HG02981 (cell line): Measurements from ENCODE around the gene INPP5A.
A peak's percentile ranks its signal among the peaks of the same experiment; 100 is the strongest.
"Not testable (repeated sequence)": the region's sequence is repeated elsewhere in the genome, so short reads cannot be mapped to it uniquely, and the experiment has no call there.

Source experiments
- ATAC-seq: cut with Tn5 transposase; IDR thresholded peaks from one replicate; pipeline ENCODE4 v1.9.1; 2021; ENCODE audit warnings: mild to moderate bottlenecking, moderate library complexity; ENCODE audit not compliant: unreplicated experiment

The INPP5A gene

DNA sequence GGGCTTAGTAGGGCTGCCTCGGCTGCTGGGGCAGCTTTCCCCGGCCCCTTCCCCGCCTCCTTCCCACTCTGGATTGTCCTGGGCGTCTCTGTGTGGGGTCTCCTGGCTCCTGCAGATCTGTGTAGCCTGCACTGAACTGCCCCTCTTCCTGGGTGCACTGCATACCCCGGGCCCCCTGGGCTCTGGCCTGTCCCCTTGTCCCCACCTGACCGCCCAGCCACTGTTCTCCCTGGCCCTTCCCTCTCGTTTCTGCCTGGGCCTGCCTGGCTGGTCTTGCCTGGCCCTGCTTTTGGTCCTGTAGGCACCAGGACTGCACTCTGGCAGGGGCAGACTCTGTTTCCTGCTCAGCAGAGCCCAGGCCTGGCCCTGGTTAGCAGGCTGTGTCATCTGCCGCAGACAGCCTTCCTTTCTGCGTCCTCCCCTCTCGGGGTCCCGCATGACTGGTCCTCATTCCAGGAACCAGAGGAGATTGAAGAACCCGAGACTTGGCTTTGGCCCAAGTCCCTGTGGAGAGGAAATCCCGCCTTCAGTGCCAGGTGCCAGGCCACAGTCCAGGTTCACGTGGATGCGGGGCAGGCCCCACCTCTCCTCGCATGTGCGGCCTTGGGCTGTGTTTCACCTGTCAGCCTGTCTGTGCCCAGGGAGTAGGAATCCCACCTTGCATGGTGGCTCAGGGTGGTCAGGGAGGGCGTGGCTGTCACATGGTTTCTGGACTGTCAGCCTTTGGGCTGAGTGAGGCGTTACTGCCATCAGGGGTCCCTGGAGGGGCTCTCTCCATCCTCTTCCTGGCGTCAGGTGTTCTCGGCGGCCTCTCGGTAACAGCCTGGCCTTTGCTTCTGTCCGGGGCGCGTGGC, 9.2 kb downstream of the INPP5A start:
- ATAC-seq: no peak

DNA sequence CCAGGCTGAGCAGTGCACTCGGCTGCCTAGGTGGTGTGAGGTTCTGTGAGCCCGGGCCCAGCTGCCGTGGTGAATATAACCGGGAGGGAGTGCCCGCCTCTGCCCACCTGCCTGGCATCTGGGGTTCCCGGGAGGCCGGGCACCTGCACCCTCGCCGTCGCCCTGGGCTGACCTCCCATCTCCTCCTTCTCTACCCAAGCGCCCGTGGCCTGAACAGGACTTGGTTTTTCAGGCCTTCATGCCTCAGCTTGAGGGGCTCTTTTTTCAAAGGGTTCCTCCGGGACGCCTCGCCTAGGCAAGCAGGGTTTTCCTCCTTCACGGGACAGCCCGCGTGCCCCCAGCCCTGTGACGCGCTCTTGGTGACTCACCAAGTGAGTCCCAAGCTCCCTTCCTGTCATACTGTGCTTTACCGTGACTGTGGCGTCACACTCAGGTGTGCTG, 9.9 kb downstream of the INPP5A start:
- ATAC-seq: no peak

DNA sequence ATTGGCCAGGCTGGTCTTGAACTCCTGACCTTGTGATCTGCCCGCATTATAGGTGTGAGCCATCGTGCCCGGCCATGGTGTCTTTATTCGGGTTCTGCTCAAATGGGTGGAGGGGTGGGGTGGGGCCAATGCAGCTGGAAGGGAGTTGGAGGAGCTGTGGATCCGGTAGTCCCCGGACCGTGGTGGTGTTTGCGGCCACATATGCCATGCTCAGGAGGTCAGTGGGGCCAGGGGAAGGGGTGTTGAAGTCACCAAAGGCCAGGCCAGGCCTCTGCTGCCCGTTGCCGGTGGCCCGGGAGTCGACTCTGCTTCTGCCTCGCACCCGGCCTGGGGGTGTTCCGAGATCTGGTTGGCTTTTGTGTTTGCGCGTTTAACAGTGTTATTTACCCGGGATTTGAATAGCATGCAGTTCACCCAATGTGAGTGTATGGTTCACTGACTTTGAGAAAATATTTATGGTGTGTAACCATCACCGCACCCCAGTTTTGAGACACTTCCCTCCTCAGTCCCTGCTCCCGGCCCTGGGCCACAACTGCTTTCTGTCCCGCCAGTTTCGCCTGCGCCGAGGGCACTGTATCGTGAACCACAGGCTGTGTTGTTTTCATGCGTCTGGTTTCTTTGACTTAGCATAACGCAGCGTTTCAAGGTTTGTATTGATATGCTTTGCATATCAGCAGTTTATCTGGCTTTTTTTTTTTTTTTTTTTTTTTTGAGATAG, 10.7 kb downstream of the INPP5A start:
- no peak for ATAC-seq

DNA sequence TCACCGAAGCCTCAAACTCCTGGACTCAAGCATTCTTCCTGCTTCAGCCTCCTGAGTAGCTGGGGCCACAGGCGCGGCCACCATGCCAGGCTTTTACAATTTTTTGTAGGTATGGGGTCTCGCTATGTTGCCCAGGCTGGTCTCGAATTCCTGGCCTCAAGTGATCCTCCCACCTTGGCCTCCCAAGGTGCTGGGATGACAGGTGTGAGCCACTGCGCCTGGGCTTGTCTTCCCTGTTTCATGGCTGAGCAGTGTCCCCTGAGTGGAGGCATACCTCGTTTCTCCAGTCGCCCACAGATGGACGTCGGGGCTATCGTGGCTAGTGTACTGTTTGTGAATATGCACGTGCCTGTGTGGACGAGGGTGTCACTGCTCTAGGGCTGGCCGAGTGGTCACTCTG, 11.3 kb downstream of the INPP5A start:
- ATAC-seq: no peak

DNA sequence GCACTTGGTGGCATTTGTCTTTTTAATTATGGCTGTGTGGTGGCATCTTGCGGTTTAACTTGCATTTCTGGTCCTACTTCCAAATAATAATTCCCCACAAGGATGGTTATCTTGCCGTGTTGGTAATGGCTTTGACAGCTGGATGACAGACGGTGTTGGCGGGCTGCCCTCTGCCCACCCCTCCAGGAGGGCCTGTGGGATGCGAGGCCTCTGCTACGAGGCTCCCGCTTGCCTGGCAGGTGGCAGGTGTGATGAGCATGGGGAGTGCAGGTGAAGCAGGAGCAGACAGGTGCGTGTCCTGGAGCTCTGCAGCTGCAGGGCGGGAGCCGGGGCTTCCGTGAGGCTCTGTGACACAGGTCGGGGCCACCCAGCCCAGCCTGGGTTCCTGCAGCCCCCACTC, 11.8 kb downstream of the INPP5A start:
- ATAC-seq: no peak

DNA sequence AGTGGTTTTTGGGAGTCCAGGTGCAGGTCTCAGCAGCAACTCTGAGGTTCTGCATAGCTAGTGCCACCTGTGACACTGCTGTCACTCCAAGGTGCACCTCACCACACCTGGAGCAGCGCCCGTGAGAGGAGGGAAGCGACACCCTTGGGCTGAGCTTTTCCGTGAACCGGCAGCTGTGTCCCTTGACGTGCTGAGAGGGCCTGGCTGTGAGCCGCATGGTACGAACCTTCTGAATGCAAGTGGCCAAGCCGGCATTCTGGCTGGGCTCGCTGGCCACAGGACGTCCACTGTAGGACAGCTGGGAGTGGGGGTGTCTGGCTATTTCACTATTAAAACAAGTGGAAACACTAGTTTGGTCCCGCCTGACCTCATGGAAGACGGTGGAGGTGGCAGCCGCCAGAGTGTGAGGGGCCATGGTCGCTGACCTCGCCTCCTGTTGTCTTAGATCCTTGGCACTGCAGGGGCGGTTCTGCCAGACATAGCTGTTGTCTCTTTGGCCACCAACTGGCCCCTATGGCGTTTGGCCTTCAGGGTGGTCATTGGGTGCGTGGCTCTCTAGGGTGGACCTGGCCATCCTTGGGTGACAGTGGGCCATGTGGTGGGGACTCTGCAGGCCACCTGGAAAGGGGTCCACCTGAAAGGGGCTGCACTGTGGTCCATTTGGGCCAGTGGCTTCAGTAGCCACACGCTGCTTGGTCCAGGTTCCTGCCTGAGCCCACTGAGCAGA, 12.9 kb downstream of the INPP5A start:
- ATAC-seq: no peak

DNA sequence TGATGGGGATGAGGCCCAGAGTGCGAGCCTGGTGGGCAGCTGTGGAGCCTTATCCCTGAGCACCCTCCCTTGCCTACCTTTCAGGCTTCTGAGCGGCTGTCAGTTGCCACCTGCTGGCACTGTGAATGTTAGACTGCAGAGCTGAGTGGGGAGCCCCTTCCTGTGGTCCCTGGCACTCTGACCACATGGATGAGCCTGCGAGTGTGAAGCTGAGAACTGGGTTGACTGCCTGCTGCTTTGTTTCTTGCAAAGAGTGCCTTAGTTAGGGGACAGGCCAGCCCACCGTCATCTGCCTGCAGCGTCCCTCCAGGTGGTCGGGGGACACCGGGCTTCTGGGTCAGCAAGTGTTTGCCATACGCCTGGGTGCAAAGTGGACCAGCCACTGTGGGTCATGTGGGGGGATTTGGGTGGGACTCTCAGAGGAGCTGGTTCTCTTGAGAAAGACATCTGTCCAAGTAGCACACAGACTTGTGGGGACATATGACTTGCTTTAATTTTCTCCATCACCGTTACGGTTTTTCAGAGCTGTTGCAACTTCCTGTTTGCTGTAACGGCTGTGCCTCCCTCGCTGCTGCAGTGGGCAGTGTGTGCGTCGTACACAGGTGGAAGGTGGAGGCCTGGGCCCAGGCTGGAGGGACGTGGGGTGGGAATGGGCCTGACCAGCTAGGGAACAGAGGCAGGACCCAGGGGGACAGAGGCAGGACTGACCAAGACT, 13.7 kb downstream of the INPP5A start:
- peak; percentile 49 for ATAC-seq

DNA sequence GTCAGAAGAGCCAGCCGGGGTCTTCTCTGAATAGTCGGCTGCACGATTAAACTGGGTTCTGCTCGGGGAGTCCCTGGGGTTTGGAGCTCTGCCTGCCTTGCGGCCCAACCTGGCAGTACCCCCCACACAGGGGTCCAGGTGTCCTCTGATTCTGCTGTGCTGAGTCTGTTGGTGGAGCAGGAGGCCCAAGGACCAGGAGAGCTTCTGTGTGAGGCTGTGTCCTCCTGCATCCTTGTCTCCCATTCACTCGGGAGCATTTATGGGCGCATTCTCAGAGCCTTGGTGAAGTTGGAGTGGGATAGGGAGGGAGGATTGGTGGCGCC, 14.2 kb downstream of the INPP5A start:
- ATAC-seq: peak; percentile 2

DNA sequence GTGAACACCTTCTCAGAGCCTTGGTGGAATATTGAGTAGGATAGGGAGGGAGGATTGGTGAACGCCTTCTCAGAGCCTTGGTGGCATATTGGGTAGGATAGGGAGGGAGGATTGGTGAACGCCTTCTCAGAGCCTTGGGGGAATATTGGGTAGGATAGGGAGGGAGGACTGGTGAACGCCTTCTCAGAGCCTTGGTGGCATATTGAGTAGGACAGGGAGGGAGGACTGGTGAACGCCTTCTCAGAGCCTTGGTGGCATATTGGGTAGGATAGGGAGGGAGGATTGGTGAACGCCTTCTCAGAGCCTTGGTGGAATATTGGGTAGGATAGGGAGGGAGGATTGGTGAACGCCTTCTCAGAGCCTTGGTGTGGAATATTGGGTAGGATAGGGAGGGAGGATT, 15.0 kb downstream of the INPP5A start:
- not testable (repeated sequence) for ATAC-seq

DNA sequence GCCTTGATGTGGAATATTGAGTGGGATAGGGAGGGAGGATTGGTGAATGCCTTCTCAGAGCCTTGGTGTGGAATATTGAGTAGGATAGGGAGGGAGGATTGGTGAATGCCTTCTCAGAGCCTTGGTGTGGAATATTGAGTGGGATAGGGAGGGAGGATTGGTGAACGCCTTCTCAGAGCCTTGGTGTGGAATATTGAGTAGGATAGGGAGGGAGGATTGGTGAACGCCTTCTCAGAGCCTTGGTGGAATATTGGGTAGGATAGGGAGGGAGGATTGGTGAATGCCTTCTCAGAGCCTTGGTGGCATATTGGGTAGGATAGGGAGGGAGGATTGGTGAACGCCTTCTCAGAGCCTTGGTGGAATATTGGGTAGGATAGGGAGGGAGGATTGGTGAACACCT, 16.0 kb downstream of the INPP5A start:
- ATAC-seq: not testable (repeated sequence)

DNA sequence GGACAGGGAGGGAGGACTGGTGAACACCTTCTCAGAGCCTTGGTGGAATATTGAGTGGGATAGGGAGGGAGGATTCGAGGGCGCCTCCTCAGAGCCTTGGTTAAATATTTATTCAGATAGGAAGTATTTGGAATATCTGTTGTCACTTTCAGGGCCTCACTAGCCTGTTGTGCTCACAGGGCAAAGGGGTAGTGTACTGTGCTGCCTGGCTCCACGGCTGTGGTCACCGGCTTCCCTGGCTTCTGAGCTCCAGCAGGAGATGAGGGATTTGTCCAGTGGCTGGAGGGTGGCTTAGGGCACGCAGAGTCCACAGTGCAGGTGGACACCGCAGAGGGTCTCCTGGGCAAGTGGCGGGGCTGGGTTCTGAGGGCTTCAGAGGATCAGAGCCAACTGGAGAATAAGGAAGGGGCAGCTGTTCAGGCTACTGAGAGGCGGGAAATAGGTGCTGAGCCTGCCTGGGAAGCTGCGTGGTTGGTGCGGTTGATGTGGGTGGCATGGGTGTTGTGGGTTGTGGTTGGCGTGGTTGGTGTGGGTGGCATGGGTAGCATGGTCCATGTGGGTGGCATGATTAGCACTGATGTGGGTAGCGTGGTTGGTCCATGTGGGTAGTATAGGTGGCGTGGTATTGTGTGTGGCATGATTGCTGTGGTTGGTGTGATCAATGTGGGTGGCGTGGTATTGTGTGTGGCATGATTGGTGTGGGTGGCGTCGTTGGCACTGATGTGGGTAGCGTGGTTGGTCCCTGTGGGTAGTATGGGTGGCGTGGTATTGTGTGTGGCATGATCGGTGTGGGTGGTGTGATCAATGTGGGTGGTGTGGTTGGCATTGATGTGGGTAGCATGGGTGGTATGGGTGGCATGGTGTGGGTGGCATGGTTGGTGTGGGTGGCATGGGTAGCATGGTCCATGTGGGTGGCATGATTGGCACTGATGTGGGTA, 16.7 kb downstream of the INPP5A start:
- no peak for ATAC-seq

DNA sequence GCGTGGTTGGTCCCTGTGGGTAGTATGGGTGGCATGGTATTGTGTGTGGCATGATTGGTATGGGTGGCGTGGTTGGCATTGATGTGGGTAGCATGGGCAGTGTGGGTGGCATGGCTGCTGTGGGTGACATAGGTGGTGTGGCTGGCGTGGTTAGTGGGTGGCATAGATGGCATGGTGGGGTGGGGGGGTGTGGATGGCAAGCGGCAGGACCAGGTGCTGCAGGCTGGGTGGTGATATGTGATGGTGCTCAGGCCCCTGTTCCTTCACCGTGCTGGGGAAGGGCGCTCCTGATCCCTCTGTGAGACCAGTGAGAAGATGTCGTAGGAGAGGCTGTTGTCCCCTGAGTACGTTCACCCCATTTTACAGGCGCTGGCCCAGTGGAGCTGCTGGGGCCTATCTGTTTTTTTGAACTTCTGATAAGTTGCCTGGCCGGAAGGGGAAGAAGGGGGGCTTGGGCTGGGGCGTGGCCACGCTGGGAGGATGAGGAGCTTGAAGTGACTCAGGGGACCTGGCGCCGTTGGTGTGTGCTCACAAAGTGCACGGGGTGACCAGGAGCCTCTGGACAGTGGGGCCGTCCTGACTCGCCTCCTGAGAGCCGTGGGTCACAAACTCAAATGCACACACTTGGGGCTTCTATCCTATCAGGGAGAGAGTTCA, 17.5 kb downstream of the INPP5A start:
- peak; percentile 34 for ATAC-seq

DNA sequence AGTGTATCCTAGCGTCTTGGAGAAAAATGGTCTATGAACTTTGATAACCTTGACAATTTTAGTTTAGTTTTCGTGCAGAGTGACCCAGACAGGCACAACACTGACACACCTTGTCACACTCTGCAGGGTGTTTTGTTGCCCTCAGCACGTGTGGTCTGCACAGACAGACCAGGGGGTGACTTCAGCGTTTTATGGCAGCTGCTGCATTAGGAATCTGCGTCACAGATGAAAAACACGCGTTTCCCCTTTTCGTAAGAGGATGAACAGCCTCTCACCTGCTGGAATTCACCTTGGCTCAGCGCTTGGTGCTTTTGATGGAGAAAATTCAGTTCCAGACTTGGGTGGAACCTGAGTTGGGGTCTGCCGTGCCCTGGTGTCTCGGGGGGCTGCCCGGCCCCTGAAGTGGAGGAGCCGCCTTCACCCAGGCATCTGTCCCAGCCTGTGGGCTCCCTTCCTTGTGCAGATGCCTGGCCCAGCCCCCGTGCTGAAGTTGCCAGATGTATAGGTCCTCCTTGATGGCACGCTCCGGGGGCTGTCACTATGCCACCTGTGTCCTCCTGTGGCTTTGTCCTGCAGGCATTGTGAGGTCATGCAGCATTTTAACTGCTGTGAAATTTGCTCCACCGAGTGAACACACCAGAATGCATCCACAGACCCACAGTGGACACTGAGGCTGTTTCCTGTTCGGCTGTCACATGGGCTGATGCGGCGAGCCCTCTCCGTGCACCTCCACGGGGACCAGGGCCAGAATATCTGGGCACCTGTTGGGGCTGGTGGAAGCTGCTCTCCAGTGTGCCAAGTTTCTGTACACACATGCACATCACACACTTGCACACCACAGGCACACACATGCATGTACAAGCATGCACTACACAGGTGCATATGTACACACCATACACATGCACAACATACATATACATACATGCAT, 18.3 kb downstream of the INPP5A start:
- ATAC-seq: no peak

DNA sequence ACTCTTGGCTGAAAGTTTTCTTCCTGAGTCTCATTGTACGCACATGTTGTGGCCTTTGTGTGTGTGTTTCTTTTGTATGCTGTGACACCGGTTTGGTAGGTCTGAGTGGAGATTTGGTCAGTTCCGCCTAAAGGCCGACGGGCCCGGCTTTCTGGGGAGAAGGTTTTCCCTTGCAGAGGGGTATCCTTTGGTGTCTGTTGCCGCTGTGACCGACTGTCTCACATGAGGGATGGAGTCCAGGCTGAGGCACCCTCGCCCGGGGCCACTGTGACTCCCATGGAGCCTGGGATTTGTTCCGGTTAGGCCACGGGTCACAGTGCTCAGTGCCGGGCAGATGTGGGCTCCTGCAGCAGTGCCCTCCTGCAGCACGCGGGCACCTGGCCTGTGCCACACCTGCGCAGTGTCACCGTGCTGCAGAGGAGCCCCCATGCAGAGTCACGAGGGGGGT, 19.4 kb downstream of the INPP5A start:
- ATAC-seq: no peak

DNA sequence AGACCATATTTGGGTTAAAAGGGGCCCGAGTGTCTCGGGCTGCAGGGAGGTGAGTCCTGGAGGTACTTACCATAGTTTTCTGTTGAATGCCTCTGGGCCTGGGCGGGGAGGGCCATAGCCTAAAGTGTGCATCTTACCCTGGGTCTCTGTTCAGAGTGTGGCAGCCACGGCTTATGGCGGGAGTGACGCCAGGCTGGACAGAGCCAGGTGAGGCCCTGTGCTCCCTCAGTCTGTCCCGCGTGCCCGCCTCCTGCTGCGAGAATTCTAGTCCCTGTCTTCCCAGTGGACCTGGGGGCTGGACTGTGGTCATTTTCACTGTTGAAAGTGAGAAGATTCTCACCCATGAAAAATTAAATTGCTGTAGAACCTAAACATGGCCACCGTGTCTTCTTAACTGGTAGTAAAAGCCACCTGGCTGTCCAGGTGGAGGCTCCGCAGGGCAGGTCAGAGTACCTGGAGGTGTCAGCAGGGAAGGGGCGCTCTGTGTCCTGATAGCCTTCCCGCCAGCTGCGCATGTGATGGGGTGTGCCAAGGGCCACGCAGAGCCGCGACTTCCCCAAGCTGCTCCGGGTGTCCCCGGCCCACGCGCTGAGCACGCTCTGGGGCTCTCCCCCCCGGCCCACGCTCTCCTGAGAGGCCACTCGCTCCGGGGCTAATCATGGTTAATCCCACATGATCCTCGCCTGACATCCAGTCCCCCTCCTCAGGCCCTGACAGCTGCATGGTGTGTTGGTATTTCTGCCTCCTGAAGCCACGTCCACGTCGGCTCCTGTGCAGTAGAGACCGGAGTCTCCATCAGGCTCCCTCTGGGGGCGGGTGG, 20.3 kb downstream of the INPP5A start:
- ATAC-seq: no peak

DNA sequence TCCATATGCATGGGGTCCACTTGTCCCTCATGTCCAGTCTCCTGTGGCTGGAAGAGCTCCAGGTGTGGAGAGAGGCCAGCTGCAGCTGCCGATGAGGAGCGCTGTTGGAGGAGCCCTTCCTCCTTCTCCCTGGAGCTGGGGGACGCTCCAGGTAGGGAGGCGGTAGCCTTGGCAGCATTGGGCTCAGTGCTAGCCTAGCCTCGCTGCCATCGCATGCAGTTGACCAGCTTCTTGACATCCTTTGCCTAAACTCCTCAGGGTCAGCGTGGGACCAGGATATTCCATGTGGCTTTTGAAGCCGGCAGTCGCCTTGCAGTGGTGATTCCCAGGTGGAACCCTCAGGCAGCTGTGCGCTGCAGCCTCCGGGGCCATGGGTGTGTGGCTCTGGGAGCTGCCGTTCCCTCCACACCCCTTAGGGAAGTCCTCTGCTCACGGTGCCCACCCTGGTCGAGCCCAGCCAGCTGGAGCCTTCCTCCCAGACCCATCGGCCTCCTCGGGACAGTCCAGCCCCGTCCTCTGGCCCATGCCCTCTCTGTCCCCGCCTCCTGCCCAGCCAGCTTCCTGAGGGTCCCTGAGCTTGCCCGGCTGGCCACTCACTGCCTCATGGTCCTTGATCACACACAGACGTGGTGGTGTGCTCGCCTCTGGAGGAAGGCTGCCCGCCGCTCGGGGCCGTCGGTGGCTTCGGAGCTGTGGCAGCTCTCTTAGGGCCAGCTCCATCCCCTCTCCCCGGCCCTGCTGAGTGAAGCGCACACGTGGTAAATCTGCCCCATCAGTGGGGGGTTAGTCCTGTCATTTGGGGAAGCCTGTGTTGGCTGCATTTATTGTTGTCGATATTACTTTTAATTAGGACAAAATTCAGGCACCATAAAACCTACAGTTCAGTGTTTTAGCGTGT, 21.2 kb downstream of the INPP5A start:
- ATAC-seq: no peak
